ENCODE results near the gene NIPSNAP3A. TPM values are rescaled to one million over a fixed set of nuclear protein-coding genes. Genes with fewer than 3 reads are reported as not detected.
"Not testable (repeated sequence)": the region's sequence is repeated elsewhere in the genome, so short reads cannot be mapped to it uniquely, and the experiment has no call there.

NIPSNAP3A gene
- 19.5 TPM for total RNA-seq

- DNase-seq (ENCODE audit: low spot score): peak; percentile 86
These were observed at the start of gene NIPSNAP3A for GRCh38 chr9:104747565-104748358. TSS of gene NIPSNAP3A (plus strand) at chr9:104747683. CDS start at chr9:104747793, 110 bp downstream.

GRCh38 chr9:104700306-104700705 lies 47.2 kb upstream of the NIPSNAP3A start:
- no peak for DNase-seq (ENCODE audit: low spot score)

DNA sequence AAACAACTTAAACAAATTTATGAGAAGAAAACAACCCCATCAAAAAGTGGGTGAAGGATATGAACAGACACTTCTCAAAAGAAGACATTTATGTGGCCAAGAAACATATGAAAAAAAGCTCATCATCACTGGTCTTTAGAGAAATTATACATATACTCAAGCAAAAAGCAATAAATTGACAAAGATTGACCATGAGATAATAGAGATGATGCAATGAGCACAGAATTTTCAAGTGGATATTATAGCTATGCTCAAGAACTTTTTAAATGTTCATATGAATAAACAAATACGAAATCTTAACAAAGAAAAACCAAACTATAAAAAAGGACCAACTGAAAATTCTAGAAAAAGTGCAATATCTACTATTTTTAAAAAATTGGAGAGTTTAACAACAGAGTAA lies 38.7 kb upstream of the NIPSNAP3A start:
- DNase-seq (ENCODE audit: low spot score): not testable (repeated sequence)

DNA sequence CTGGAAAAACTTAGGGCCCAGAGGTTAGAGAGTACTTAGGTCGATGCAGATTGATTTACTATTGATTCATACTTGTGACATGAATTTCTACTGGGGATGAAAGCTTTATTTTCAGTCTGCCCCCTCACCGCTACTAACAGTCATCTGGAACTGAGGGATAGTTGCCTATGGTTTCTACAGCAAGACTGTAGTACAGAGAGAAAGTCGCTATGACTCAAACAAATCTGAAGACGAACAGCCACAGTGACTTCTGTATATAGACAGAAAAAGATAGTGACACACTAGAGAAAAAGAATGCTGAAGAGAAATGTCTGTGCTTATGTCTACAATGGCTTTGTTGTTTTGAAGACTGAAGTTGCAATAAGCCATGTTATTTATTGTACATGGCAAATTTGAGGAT lies 35.9 kb upstream of the NIPSNAP3A start:
- no peak for DNase-seq (ENCODE audit: low spot score)

DNA sequence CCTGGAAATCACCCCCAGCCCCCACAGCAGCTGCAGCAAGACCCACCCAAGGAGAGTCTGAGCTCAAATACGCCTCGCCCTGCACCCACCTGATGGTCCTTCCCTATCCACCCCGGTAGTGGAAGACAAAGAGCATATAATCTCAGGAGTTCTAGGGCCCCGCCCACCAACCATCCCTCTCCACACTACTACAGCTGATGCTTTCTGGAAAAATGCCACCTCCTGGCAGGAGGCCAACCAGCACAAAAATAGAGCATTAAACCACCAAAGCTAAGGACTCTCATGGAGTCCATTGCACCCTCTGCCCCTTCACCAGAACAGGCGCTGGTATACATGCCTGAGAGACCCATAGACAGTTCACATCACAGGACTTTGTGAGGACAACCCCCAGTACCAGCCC lies 22.5 kb upstream of the NIPSNAP3A start:
- no peak for DNase-seq (ENCODE audit: low spot score)

GRCh38 chr9:104738452-104738851 lies 9.0 kb upstream of the NIPSNAP3A start:
- DNase-seq (ENCODE audit: low spot score): no peak

DNA sequence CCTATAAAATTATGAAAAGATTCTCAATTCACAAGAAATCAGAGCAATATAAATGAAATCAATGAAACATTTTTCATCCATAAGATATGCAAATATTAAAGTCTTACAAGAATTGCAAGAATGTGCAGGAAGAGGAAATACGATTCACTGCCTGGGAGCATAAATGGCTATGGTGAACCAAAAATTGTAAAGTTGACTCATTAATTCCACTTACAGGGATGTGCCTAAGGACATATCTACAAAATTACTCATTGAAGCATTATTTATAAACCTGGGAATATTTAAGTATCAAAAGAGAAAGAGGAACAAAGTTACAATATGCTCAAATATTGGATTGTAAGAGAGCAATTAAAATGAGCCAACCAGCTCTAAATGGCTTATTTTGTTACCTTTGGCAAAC lies 6.9 kb upstream of the NIPSNAP3A start:
- no peak for DNase-seq (ENCODE audit: low spot score)

DNA sequence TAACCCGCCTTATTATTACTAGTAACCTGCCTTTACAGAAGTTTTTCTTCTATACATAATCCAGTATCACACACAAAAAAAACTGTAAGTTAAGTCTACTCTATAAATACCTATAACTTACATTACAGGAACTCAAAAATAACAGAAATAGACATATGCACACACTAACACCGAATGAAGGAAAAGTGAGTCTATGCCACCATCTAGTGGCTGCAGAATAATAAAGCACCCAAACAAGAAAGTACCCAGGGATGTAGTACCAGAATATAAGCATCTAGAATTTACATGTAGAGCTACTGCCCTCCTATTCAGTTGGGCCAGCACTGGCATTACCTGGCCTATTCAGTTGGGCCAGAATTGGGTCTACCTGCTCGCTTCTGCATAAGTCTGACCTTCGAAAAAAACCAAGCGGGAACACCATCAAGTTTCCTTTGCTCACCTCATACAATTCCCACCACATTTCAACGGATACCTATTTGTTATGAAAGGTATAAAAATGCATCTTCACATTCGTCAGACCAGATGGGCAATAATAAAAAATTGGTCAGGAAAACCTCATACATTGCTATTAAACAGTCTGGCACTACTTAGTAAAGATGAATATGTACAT lies 4.0 kb upstream of the NIPSNAP3A start:
- DNase-seq (ENCODE audit: low spot score): peak; percentile 33

DNA sequence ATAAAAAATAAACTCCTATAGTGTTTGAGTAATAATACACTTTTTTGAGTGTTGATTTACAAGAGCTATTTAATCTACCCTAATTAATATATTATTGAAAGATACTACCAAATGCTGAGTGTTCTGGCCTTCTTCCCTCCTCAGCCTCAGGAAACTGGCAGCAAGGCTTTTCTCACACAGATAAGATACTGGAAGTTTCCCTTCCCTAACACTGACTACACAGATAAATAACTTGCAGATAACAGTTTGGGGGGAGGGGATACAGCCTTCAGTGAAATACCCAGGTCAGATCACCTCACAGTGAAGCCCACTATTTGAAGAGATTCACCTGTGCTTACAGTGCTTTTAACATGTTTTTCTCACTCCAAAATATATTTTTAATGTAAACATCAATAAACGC lies 1.6 kb upstream of the NIPSNAP3A start:
- no peak for DNase-seq (ENCODE audit: low spot score)

- DNase-seq (ENCODE audit: low spot score): no peak
These were observed 1.2 kb upstream of the NIPSNAP3A start for GRCh38 chr9:104746285-104746684.

GRCh38 chr9:104746798-104747197 lies 685 bp upstream of the NIPSNAP3A start:
- DNase-seq (ENCODE audit: low spot score): no peak

- DNase-seq (ENCODE audit: low spot score): no peak
These were observed 278 bp upstream of the NIPSNAP3A start for GRCh38 chr9:104747245-104747564.

- DNase-seq (ENCODE audit: low spot score): no peak
These were observed 1.0 kb downstream of the NIPSNAP3A start for GRCh38 chr9:104748359-104749031.

DNA sequence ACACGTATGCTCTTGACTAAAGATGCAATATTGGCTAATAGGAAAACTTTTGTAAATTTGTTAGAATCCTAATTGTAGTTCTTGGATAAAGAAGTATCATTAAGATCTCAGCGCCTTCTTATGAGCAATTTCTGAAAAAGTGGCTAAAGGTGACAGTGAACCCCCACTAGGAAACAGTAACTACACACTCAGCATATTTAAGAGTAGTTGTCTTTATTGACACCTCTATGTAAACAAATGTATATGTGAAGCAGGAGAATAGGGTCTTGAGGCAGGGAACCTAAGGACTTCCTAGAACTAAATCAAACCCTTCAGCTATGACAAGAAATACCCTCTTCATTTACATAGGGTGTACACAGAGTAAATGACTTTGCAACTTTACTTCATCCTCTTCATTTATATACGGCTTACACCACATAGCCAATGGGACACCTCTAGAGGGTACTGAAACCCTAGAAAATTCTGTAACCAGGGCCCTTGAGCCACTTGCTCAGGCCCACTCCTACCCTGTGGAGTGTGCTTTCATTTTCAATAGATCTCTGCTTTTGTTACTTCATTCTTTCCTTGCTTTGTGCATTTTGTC lies 2.8 kb downstream of the NIPSNAP3A start:
- no peak for DNase-seq (ENCODE audit: low spot score)

DNA sequence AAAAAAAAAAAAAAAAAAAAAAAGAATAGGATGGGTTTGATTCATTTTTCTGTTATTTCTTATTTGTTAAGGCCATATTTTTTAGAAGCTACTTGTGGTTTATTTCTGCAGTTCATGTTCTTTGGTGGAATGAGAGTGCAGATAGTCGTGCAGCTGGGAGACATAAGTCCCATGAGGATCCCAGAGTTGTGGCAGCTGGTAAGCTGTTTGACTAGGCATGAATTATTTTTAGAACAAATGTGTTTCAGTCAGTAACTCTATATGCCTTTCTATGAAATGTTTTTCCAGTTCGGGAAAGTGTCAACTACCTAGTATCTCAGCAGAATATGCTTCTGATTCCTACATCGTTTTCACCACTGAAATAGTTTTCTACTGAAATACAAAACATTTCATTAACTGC lies 11.5 kb downstream of the NIPSNAP3A start:
- DNase-seq (ENCODE audit: low spot score): no peak

DNA sequence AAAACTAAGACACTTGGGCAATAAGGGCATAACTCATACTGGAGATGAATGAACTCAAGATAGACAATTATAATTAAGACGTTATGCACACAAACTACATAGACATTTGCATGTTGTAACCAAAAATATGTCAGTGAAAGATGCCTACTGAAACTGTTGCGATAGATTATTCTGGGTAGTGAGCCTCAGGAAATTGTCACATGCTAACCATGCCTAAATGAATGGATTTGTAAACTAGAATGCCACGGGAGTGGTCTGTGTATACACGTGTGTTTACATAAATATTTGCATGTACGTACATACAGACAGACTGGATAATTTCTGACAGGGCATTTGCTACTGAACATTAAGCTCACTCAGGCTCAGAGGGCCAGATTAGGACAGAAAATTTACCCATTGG lies 17.7 kb downstream of the NIPSNAP3A start:
- DNase-seq (ENCODE audit: low spot score): no peak

GRCh38 chr9:104766025-104766424 lies 18.5 kb downstream of the NIPSNAP3A start:
- DNase-seq (ENCODE audit: low spot score): no peak

GRCh38 chr9:104767507-104767906 lies 20.0 kb downstream of the NIPSNAP3A start:
- DNase-seq (ENCODE audit: low spot score): no peak

GRCh38 chr9:104769029-104769428 lies 21.5 kb downstream of the NIPSNAP3A start:
- not testable (repeated sequence) for DNase-seq (ENCODE audit: low spot score)

GRCh38 chr9:104769655-104770054 lies 22.2 kb downstream of the NIPSNAP3A start:
- no peak for DNase-seq (ENCODE audit: low spot score)

- DNase-seq (ENCODE audit: low spot score): no peak
These were observed 25.4 kb downstream of the NIPSNAP3A start for GRCh38 chr9:104772714-104773510.

DNA sequence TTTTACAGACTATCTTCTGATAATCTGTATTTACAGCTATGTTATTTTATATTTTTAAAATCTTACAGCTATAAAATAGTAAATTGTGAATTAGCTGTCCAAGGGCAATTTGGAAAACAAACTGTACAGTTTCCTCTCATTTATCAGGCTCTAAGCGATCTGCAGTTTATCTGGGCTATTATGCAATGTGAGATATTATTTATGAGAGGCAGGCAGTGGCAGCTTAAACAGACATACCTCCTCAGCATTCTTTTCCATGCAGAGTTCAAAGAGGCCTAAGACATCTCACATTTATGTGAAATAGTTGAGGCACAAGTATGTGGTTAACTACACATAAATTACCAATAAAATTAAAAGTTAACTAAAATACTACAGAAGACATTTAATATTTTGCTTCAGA lies 26.6 kb downstream of the NIPSNAP3A start:
- DNase-seq (ENCODE audit: low spot score): no peak

Data from mucosa of gallbladder (tissue), 1 donor.